NCI-H2081 (cell line): ENCODE data around the gene PPFIBP2.
"Not testable (repeated sequence)": the region's sequence is repeated elsewhere in the genome, so short reads cannot be mapped to it uniquely, and the experiment has no call there.

Experiments
- DNase-seq, 2 experiments: peaks; one replicate each; lab custom pipeline; 2025; lab: John Stamatoyannopoulos, UW

PPFIBP2 gene

GRCh38 chr11:7499081-7499480 lies 14.7 kb upstream of the PPFIBP2 start:
- no peak for DNase-seq

- DNase-seq = no peak
These were observed 13.5 kb upstream of the PPFIBP2 start for GRCh38 chr11:7500251-7500650.

DNA sequence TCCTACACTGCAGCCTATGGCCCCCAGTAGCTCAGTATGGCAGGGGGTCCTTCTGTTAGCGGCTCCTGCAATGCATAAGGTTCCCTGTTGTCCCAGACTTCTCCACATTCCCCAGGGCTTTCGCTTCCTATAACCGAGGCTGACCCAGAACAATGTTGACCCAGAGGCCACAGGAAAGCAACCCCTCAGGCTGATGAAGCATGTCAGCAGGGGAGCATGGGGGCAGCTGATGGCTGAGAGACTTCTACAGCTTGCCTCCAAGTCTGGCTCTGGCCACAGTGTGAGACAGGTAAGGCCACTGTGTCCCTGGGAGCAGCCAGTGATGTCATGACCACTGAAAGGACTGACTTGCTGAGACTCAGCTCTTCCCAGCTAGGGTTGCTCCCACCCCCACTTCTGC lies 12.5 kb upstream of the PPFIBP2 start:
- no peak for DNase-seq

DNA sequence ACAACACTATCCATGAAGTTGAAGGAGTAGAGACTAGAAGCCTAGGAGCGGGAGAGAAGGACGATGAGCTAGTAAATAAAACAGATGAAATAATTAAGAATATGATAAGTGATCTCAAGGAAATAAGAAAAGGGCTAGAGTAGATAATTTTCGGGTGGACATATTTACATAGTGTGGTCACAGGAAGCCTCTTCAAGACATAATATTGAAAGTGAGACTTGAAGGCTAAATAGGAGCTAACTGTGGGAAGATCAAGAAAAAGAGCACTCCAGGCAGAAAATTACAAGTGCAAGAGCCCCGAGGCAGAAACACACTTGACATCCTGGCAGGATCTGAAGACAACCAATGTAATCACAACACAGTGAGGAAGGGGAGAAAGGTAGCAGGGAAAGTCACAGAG lies 11.9 kb upstream of the PPFIBP2 start:
- no peak for DNase-seq

DNA sequence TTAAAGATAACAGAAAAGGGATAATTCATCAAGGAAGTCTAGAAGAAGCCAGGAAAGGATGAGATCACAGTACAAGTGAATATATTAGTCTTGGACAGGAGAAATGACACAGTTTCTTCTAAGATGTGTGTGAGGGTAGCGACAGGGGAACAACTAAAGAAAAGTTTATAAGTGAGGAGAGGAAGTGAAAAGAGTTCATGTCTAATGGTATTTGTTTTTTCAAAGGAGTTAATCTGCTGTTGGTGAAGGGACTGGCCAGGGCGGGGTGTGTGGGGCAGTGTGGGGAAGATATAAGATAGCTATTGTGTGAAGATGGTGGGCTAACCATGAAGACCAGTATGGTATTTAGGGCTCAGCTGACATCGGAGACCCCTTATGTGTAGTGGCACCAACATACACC lies 7.6 kb upstream of the PPFIBP2 start:
- no peak for DNase-seq

DNA sequence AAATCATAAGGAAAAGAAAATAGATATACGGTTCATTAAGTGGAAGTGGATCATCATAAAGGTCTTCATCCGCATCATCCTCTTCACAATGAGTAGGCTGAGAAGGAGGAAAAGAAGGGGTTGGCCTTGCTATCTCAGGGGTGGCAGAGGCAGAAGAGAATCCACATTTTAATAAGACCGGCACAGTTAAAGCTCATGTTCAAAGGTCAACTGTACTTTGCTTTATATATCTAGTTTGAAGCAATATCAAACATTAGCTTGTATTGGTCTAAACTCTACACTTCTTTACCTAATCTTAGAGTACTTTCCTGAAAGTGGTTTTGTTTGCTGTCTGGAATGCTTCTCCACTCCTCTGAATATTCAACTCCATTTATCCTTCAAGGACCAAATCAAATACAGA lies 5.7 kb upstream of the PPFIBP2 start:
- DNase-seq = no peak

DNA sequence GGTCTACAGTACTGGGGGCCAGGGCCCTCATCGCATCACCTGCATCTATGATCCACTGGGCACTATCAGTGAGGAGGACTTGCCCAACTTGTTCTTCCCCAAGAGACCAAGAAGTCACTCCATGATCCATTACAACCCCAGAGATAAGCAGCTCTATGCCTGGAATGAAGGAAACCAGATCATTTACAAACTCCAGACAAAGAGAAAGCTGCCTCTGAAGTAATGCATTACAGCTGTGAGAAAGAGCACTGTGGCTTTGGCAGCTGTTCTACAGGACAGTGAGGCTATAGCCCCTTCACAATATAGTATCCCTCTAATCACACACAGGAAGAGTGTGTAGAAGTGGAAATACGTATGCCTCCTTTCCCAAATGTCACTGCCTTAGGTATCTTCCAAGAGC lies 3.8 kb upstream of the PPFIBP2 start:
- no peak for DNase-seq

DNA sequence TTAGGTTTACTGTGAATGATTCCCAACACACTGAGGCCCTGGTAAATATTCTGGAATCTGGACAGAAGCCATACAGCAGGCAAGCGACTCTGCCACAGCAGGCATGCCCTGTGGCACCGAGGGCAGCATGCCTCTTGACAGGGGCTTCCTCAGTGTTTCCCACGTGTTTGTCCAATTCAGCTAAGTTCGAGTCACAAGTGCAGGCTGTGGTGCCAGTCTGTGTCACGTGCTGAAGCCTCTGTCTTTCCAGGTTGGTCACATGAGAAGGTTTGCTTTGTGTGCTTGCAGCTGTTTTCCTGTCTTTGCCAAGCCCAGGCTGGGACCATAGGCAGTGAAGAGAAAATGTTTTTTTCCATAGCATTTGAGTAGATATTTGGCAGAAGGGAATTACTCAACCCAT lies 2.4 kb upstream of the PPFIBP2 start:
- DNase-seq = peak in 1 of 2 experiments; percentile 48

GRCh38 chr11:7512525-7513233 lies 1.1 kb upstream of the PPFIBP2 start:
- no peak for DNase-seq

GRCh38 chr11:7514099-7514591 lies 346 bp downstream of the PPFIBP2 start:
- no peak for DNase-seq

GRCh38 chr11:7515447-7515886 lies 1.7 kb downstream of the PPFIBP2 start:
- no peak for DNase-seq

GRCh38 chr11:7516475-7516874 lies 2.7 kb downstream of the PPFIBP2 start:
- DNase-seq = no peak

GRCh38 chr11:7517743-7518142 lies 3.9 kb downstream of the PPFIBP2 start:
- DNase-seq = not testable (repeated sequence)

- DNase-seq = no peak
These were observed 5.2 kb downstream of the PPFIBP2 start for GRCh38 chr11:7518811-7519562.

GRCh38 chr11:7520011-7520942 lies 6.5 kb downstream of the PPFIBP2 start:
- DNase-seq = no peak

GRCh38 chr11:7520981-7521487 lies 7.2 kb downstream of the PPFIBP2 start:
- no peak for DNase-seq

DNA sequence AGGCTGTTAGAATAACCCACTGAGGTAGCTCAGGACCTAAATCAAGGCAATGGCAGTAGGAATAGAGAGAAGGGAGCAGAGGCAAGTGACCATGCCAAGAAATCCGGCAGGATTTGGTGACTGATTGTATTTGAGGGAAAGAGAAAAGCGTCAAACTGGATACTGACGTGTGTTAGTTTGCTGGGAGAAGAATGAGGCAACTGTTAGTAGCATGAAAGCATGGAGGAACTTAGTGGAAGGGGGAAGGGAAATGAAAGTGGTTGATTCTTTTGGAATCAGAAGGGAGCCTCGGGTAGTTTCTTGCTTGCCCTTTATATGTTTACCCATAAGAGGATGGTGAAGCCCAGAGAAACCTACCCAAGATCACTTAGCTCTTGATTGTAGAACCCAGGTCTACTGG lies 8.3 kb downstream of the PPFIBP2 start:
- DNase-seq = no peak

GRCh38 chr11:7522546-7522945 lies 8.7 kb downstream of the PPFIBP2 start:
- DNase-seq = no peak

DNA sequence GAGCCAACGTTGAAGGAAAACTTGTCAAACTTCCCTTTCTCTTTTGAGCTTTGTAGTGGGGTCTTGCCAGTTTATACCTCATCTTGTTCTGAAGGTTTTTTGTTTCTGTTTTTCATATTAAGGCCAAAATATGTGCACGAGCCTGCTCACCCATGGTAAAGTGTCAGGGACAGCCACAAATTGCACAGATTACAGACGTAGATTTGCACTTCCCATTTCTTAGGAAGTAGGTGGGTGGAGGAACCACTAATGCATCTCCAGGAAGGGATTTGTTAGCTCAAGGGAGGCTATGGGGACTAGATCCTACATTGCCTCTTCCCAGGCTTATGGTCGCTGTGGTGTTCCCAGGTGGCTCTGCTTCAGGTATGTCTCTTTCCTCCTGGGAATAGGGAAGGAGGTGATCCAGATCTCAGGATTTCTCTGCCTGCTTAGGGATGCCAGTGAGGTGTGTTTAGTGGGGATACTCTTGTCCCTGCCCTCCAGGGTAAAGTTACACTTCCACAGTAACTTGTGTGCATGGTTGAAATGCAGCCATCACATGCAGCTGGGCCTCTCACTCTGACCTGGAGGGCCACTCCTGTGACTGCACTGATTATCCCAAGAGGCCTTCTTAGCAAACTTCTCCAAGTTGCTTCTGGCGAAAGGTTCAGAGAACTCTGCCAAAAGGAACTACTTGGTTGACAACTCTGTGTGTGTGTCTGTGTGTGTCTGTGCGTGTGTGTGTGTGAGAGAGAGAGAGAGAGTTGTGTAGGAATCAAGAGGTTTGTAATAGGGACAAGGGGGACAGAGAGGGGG lies 9.8 kb downstream of the PPFIBP2 start:
- no peak for DNase-seq

- no peak for DNase-seq
These were observed 10.8 kb downstream of the PPFIBP2 start for GRCh38 chr11:7524462-7525235.
